HG03139 (cell line): ENCODE data around the gene TMEM82.

Experiments
- ATAC-seq: cut with Tn5 transposase; IDR thresholded peaks from one replicate; pipeline ENCODE4 v1.9.1; 2021; ENCODE audit not compliant: unreplicated experiment

Gene TMEM82

GRCh38 chr1:15735304-15736037, 6.8 kb upstream of the TMEM82 start:
- no peak for ATAC-seq

GRCh38 chr1:15736038-15736891, 6.0 kb upstream of the TMEM82 start, which contains the start of gene SLC25A34:
Gene SLC25A34, plus strand, starts transcription at chr1:15736258. Its CDS starts 228 bp downstream, at chr1:15736486.
- ATAC-seq, result no peak

- ATAC-seq, result no peak
These were observed 5.4 kb upstream of the TMEM82 start for GRCh38 chr1:15736892-15737261.

- no peak for ATAC-seq
These were observed 4.7 kb upstream of the TMEM82 start for GRCh38 chr1:15737324-15738319.

GRCh38 chr1:15738416-15739113, 3.7 kb upstream of the TMEM82 start:
- no peak for ATAC-seq

- ATAC-seq, result no peak
These were observed 3.0 kb upstream of the TMEM82 start for GRCh38 chr1:15739259-15739658.

GRCh38 chr1:15739745-15740144, 2.6 kb upstream of the TMEM82 start:
- no peak for ATAC-seq

- ATAC-seq, result no peak
These were observed 1.1 kb upstream of the TMEM82 start for GRCh38 chr1:15740924-15741850.

- no peak for ATAC-seq
These were observed 1.9 kb downstream of the TMEM82 start for GRCh38 chr1:15744122-15744679.

GRCh38 chr1:15747378-15747777, 5.1 kb downstream of the TMEM82 start:
- ATAC-seq, result no peak

GRCh38 chr1:15748264-15748663, 6.0 kb downstream of the TMEM82 start:
- no peak for ATAC-seq

GRCh38 chr1:15748690-15749398, 6.5 kb downstream of the TMEM82 start:
- no peak for ATAC-seq

- ATAC-seq, result no peak
These were observed 7.3 kb downstream of the TMEM82 start for GRCh38 chr1:15749399-15750291.

- ATAC-seq, result no peak
These were observed 8.6 kb downstream of the TMEM82 start for GRCh38 chr1:15750924-15751323.

GRCh38 chr1:15751717-15752116, 9.4 kb downstream of the TMEM82 start:
- no peak for ATAC-seq

- no peak for ATAC-seq
These were observed 11.5 kb downstream of the TMEM82 start for GRCh38 chr1:15753776-15754175.

GRCh38 chr1:15755021-15755645, 12.8 kb downstream of the TMEM82 start:
- no peak for ATAC-seq
